ENCODE measurements around the gene PDIA2.

PDIA2 gene

DNA sequence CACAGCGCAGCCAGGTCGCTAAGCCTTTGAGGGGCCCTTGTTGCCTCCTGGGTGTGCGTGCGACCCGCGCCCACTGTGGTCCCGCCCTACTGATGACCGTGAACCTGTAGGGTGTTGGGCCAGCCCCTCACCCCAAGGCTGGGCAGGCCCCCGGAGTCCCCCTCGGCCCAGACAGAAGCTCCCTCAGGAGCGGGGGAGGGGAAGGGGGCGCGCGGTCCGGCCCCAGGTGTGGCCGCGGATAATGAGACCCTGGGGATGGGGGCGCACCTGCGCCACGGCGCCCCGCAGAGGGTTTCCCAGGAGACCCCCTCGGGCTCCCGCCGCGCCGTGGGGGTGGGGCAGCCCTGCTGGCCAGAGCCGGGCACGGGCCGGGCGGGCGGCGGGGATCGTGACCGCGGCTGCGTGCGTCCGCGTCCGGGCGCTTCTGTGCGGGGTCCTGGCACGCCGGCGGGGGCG is 2.9 kb upstream of the PDIA2 start:
- H3K27me3 ChIP-seq (ENCODE audit: insufficient read depth, poor library complexity, severe bottlenecking), result peaks cover 30% of the 10 kb centered on the region
- no peak overlapping the region for H3K27ac ChIP-seq (replicated peaks)
- H3K4me3 ChIP-seq (replicated peaks; ENCODE audit: insufficient read depth, low read length), result no peak overlapping the region
- no peak for DNase-seq (ENCODE audit: low read depth in 1 of 2, low spot score in 1 of 2)
- TF ChIP-seq, protein P1, sequence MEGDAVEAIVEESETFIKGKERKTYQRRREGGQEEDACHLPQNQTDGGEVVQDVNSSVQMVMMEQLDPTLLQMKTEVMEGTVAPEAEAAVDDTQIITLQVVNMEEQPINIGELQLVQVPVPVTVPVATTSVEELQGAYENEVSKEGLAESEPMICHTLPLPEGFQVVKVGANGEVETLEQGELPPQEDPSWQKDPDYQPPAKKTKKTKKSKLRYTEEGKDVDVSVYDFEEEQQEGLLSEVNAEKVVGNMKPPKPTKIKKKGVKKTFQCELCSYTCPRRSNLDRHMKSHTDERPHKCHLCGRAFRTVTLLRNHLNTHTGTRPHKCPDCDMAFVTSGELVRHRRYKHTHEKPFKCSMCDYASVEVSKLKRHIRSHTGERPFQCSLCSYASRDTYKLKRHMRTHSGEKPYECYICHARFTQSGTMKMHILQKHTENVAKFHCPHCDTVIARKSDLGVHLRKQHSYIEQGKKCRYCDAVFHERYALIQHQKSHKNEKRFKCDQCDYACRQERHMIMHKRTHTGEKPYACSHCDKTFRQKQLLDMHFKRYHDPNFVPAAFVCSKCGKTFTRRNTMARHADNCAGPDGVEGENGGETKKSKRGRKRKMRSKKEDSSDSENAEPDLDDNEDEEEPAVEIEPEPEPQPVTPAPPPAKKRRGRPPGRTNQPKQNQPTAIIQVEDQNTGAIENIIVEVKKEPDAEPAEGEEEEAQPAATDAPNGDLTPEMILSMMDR (IDR thresholded peaks at IDR 0.05; ENCODE audit: insufficient read depth, low read length), result no peak
- TF ChIP-seq GABPA (IDR thresholded peaks at IDR 0.05; ENCODE audit: low read depth) (no peak), POLR2AphosphoS5 (IDR thresholded peaks at IDR 0.05; ENCODE audit: low read depth) (no peak), SPI1 (IDR thresholded peaks at IDR 0.05; ENCODE audit: borderline replicate concordance, low read depth) (no peak)
- TF ChIP-seq, protein P2, sequence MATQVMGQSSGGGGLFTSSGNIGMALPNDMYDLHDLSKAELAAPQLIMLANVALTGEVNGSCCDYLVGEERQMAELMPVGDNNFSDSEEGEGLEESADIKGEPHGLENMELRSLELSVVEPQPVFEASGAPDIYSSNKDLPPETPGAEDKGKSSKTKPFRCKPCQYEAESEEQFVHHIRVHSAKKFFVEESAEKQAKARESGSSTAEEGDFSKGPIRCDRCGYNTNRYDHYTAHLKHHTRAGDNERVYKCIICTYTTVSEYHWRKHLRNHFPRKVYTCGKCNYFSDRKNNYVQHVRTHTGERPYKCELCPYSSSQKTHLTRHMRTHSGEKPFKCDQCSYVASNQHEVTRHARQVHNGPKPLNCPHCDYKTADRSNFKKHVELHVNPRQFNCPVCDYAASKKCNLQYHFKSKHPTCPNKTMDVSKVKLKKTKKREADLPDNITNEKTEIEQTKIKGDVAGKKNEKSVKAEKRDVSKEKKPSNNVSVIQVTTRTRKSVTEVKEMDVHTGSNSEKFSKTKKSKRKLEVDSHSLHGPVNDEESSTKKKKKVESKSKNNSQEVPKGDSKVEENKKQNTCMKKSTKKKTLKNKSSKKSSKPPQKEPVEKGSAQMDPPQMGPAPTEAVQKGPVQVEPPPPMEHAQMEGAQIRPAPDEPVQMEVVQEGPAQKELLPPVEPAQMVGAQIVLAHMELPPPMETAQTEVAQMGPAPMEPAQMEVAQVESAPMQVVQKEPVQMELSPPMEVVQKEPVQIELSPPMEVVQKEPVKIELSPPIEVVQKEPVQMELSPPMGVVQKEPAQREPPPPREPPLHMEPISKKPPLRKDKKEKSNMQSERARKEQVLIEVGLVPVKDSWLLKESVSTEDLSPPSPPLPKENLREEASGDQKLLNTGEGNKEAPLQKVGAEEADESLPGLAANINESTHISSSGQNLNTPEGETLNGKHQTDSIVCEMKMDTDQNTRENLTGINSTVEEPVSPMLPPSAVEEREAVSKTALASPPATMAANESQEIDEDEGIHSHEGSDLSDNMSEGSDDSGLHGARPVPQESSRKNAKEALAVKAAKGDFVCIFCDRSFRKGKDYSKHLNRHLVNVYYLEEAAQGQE (IDR thresholded peaks at IDR 0.05; ENCODE audit: insufficient replicate concordance, low read depth), result no peak

DNA sequence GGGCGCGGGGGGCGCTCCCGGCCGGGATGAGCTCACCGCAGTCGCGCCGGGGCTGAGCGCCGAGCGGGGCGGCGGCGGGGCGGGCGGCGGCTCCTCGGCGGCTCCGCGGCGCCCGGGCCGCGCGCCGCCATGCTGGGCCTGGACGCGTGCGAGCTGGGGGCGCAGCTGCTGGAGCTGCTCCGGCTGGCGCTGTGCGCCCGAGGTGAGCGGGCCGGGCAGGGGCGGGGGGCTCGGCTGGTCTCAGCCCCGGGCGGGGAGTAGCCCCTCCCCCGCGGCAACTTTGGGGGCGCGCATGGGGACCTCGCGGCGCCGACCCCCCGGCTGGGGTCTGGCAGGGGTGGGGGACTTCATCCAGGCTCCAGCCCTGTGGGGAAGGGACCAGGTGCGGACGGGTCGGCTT is 2.4 kb upstream of the PDIA2 start, which contains the start of gene ARHGDIG:
ARHGDIG (plus strand) TSS at position 40 of the 400 bp plus-strand sequence; CDS start at position 130, 90 bp downstream.
- Histone ChIP-seq H3K27me3 (ENCODE audit: insufficient read depth, poor library complexity, severe bottlenecking) (peaks cover 27% of the 10 kb centered on the region), H3K4me3 (replicated peaks; ENCODE audit: insufficient read depth, low read length) (no peak within 1 kb of the TSS), H3K27ac (replicated peaks) (no peak within 1 kb of the TSS)
- no peak for DNase-seq (ENCODE audit: low read depth in 1 of 2, low spot score in 1 of 2)
- TF ChIP-seq, protein P2 (IDR thresholded peaks at IDR 0.05; ENCODE audit: insufficient replicate concordance, low read depth), result no peak
- TF ChIP-seq POLR2AphosphoS5 (IDR thresholded peaks at IDR 0.05; ENCODE audit: low read depth) (no peak), GABPA (IDR thresholded peaks at IDR 0.05; ENCODE audit: low read depth) (no peak), SPI1 (IDR thresholded peaks at IDR 0.05; ENCODE audit: borderline replicate concordance, low read depth) (no peak)
- TF ChIP-seq, protein P1 (IDR thresholded peaks at IDR 0.05; ENCODE audit: insufficient read depth, low read length), result no peak

DNA sequence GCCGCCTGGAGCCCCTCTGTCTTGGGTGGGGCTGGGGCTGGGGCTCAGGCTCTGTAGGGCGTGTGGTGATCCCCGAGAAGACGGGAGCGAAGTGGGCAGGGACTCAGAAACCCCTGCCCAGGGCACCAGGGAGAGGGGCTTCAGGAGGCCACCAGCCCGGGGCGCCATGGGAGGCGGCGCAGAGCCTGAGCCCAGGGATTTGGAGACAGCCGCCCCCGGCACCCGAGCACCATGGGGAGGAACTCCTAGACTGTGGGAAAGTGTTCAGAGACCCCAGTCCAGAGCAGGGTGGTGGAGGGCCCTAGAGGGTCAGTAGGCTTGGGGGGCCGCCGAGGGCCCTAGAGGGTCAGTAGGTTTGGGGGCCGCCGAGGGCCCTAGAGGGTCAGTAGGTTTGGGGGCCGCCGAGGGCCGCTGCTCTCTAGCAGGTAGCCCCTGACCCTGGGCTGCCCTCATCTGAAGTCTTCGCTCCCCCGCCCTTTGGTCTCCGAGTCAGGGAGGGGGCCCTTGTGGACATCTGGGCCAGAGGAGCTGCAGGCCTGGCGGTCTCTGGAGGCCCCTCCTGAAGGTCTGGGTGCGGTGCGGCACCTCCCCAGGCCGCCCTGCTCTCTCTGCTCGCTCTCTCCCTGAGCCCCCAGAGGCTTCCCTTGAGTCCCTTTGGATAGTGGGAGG is 1.8 kb upstream of the PDIA2 start:
- DNase-seq (ENCODE audit: low read depth in 1 of 2, low spot score in 1 of 2), result no peak
- H3K27ac ChIP-seq (replicated peaks), result no peak overlapping the region
- no peak overlapping the region for H3K4me3 ChIP-seq (replicated peaks; ENCODE audit: insufficient read depth, low read length)
- TF ChIP-seq, protein P2 (IDR thresholded peaks at IDR 0.05; ENCODE audit: insufficient replicate concordance, low read depth), result no peak
- TF ChIP-seq GABPA (IDR thresholded peaks at IDR 0.05; ENCODE audit: low read depth) (no peak), SPI1 (IDR thresholded peaks at IDR 0.05; ENCODE audit: borderline replicate concordance, low read depth) (no peak), POLR2AphosphoS5 (IDR thresholded peaks at IDR 0.05; ENCODE audit: low read depth) (no peak)
- TF ChIP-seq, protein P1 (IDR thresholded peaks at IDR 0.05; ENCODE audit: insufficient read depth, low read length), result no peak
- H3K27me3 ChIP-seq (ENCODE audit: insufficient read depth, poor library complexity, severe bottlenecking), result peaks cover 27% of the 10 kb centered on the region

All from HL-60 (cell line).